HG03460 (cell line): ENCODE results near the gene CCDC68.

Source experiments
- ATAC-seq: cut with Tn5 transposase; IDR thresholded peaks from one replicate; pipeline ENCODE4 v1.9.1; 2021; ENCODE audit not compliant: unreplicated experiment

Gene CCDC68

DNA sequence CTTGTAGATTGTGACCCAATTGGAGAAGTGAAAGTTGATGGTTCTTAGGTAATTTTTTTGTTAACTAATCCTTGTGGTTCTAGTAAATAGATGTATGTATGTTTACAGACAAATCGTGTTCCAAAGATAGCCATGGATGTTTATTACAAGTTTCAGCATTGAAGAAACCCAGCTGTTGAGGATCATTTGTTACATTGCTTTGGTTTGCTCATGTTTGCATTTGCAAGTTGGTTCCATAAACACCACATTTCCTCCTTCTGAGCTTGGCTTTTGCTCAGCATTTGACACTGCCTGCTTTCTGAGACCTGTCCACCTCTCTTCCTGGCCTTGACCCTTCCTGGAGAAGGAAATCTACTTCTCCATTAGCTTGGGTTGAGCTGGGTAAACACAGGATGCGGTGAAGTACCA is 1.8 kb upstream of the CCDC68 start:
- no peak for ATAC-seq

GRCh38 chr18:54960197-54960596 is 936 bp upstream of the CCDC68 start:
- ATAC-seq: no peak

DNA sequence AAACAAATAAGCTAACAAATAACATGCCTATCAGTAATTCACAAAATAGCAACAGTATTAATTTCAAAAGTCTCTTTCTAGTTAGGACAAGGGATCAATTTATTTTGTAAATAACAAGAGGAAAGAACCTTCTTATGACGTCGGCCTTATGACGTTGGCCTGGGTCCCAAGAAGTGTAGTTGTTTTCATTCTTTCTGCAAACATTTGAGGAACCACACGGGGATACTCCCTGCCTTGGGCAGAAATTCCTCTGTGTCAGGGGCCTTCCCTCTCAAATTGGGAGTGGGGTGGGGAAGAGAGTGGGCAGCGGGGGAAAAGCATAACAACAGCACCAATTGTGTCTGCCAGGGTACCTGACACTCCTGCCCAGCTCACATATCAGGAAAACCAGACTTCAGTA is 1.3 kb downstream of the CCDC68 start:
- no peak for ATAC-seq

DNA sequence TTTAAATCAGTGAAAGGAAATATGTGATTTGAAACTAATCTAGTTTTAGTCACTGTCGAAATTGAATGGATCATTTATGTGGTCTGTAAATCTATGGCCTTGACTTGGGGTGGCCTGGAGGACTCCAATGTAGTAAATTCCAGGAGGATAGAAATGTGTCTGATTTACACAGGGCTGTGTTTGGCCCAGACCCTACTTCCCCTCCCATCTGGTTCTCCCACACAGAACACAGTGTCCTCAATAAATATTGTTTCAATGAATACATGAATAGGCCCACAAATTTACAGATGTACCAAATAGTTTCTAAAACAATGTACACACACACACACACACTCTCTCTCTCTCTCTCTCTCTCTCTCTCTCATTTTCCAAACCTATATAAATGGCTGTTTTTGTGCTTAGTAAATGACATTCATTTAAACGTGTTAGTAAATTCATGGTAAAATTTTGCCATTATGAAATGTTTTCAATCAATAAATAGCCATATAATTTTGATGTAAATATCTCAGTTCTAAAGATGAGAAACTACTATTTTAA is 1.9 kb downstream of the CCDC68 start:
- no peak for ATAC-seq

GRCh38 chr18:54956506-54956905 is 2.8 kb downstream of the CCDC68 start:
- ATAC-seq: no peak

GRCh38 chr18:54952026-54952425 is 7.2 kb downstream of the CCDC68 start:
- no peak for ATAC-seq

- ATAC-seq: no peak
Observed at GRCh38 chr18:54950221-54950620, 9.0 kb downstream of the CCDC68 start.

DNA sequence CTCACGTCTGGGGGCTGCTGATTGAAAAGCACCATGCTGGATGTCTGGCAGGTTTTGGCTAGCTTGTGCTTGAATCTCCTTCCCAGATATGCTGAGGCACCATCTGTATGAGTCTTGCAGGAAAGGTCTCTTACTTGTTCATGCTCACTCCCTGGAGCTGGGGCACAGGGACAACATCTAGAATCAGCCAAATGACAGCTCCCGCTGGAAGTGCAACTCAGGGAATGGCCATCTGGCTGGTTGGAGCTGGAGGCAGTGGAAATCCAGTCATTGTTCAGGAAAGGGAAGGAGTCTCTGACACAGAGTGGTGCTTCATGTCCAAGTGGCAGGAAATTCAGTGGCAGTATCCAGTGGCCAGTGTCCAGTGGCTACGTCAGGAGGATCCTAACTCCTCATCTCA is 9.7 kb downstream of the CCDC68 start:
- no peak for ATAC-seq

- ATAC-seq: no peak
Observed at GRCh38 chr18:54948350-54948837, 10.9 kb downstream of the CCDC68 start.

- ATAC-seq: no peak
Observed at GRCh38 chr18:54947091-54947490, 12.2 kb downstream of the CCDC68 start.

DNA sequence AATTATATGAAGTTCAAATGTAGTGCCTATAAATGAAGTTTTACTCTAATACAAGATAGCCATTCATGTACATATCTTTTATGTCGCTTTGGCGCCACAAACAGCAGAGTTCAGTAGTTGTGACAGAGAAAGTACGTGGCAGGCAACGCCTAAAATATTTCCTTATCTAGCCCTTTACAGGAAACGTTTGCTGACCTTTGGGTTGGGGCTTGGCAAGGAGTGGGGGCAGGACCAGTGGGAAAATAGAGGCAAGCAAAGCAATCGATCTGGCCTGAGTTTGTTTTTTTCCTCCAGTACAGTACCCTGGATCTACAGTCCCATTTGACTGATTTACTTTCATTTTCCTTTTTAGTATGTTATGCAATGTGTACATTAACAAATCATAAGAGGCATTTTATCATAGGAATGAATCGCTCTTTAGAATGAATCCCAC is 13.1 kb downstream of the CCDC68 start:
- peak; percentile 87 for ATAC-seq

DNA sequence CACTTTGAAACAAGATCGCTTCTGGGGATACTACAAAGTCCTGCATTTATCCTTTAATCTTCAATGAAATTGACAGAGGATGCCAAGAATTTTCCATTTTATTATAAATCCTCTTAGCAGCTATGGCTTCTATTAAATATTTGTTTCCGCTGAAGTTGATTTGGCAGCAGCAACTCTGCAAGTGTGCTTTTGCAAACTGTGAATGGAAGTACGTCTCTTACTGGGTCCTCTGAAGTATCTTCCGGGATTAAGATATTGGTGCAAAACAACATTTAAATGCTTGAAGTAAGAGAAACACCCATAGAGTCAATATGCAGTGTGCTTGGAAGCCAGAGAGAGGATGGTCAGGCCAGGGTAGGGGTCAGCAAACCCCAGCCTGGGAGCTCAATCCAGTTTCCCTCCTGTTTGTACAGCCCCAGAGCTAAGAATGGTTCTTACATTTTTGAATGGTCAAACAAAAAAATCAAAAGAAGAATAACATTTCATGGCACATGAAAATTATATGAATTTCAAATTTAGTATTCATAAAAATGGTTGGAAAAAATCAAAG is 13.6 kb downstream of the CCDC68 start:
- ATAC-seq: no peak

- ATAC-seq: no peak
Observed at GRCh38 chr18:54942569-54942968, 16.7 kb downstream of the CCDC68 start.

DNA sequence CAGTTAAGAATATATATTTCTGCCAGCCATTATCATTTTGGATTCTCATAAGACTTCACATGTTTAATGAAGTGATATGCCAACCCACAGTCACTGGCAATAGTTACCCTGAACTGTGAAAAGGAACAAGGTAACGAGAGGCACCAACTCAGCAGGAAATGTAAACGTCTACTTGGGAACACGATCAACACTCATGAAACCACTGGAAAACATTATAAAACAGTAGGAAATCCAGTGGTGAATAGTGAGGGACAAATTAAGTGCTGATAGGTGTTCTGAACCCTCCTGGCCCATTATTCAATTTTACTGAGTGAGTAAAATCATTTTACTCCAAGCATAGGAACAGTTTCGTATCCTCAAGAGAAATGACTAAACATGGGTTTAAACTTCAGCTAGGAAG is 17.1 kb downstream of the CCDC68 start:
- no peak for ATAC-seq

DNA sequence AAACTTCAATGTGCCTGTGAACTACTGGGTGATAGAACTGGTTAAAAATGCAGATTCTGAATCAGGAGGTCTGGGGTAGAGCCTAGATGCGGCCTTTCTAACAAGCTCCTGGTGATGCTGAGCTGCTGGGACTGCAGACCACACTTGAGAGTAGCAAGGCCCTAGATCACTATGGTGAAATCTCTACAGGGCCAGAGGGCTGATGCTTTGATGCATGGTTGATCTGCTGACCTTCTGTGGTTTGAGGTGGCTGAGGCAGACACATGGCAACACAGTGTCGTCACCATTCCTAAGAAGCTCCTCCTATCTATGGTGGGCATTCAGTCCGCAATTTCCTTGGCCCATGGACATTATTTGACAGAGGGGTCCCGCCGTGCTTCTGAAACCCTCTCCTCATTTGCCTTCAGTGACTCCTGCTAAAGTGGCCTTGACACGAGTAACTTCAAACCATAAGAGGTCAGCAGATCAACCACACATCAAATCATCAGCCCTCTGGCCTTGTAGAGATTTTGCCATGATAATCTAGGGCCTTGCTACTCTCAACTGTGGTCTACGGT is 19.8 kb downstream of the CCDC68 start:
- ATAC-seq: no peak

- ATAC-seq: no peak
Observed at GRCh38 chr18:54938506-54938905, 20.8 kb downstream of the CCDC68 start.

- ATAC-seq: no peak
Observed at GRCh38 chr18:54932472-54932871, 26.8 kb downstream of the CCDC68 start.

DNA sequence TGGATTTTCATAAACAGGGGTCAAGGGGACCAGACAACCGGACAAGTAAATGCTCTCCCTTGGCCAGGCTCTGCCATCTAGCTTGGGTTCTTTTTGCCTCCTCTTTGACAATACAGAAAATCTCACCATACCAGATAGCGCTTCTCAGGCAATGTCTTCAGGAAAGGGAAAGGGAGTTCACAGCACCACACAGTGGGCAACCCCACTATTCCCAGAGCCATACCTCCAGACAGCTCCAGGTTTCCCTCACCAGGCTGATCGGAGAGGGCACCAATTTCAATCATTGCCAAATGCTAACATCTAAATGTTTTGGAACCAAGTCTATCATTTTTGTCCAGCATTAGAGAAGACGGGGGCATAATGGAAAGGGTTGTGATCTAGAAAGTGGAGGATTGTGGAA is 28.1 kb downstream of the CCDC68 start:
- ATAC-seq: no peak

DNA sequence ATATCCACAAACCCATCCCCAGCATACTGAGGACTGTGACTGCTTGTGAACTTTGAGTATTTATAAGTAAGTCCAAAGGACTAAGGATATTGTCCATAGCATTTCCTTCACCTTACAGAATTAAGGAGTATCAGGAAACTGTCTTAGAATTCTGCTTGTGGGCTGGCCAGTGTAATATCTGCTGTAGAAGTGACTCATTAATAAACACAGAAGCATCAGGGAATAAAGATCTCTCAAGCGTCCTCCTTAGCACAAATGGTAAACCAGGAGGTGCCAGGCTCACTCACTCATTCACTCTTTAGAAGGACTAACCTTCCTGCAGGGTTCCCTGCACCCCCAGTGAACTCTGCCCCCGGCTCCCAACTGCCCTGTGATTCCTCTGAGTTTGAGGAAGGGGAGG is 31.0 kb downstream of the CCDC68 start:
- no peak for ATAC-seq

DNA sequence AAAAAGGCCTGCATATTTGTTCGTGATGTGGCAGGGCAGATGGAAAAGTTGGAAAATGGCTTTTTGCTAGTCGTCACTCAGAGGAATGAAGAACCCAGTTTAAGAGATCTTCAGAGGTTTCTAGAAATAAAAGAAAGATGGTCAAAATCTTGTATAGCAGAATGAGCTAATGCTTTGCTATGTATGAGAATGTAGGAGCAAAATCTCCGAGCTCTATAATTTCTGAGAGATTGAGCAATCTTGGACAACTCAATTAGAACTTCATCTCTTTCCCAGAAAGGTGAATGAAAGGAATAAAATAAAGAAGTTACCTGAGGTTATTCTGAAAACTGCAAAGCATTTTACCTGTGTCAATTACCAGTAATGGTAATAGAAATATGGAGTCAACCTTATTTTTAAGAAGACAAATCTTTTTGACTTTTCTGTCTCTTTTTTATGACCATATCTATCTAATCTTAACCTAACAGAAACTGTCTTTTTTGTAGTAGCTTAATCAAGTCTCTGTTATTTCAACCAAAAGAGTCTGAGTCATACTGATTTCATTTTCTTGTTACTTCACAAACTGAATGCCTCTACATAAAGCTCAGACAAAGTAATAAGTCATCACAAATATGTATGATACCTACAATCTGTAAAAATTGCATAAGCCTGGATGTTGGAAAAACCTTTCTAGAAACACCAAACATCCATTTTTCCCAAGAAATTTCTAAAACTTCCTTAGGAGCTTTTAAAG is 32.5 kb downstream of the CCDC68 start:
- no peak for ATAC-seq

GRCh38 chr18:54924948-54925347 is 34.3 kb downstream of the CCDC68 start:
- no peak for ATAC-seq

DNA sequence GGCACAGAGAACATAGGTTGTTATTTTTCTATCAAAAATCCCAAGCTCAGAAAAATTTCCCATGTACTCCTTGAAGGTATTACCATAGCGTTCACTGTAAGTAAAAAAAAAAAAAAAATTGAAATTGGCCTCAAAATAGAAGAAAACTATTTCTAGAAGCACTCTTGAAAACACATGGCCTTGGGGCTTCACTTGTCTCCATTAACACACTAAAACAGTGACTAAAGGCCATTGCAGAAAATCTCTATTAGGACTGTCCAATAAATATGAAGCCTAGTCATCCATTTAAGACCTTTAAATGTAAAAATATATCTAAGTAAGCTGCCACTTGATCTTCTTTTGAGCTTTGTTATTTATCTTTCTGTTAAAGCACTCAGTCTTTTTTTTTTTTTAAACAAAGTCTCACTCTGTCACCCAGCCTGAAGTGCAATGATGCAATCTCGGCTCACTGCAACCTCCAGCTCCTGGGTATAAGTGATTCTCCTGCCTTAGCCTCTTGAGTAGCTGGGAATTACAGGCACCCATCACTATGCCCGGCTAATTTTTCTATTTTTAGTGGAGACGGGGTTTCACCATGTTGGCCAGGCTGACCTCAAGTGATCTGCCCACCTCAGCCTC is 35.8 kb downstream of the CCDC68 start:
- no peak for ATAC-seq
